Embryonic facial prominence (tissue), 1 donor: ENCODE measurements around the gene PDE8B.

Experiments used
- DNase-seq: peaks from one replicate; pipeline ENCODE4 v3.0.0-alpha.2; 2016; ENCODE audit errors: extremely low spot score

PDE8B gene

DNA sequence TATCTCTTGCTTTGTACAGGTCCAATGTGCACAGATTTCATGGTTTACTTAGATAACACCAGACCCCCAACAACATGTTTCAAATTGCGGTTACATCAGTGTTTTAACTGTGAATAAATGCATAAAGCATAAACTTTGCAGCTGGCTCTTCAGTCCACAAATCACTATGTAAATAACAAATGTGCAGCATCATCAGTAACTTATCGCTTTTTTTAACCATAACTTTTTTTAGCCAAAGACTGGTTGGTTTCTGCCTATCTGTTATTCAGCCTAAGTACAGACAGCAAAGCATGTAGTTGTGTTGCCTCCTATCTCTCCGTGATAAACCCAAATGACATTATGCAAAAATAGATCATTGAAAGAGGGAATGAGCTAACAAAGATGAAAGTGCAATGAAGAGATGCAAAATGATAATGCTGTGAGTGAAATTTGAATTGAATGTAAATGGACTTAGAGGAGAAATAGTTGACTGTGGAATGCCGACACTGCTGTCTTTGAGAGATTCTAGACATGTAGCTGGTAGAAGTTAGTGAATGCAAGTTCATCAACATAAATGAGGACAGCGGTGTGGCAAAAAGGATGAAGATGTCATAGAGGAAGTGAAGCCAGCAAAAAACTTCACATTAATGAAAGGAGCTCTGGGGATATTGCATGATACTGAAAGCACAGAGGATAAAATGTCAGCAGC is 108.8 kb downstream of the PDE8B start:
- no peak for DNase-seq

DNA sequence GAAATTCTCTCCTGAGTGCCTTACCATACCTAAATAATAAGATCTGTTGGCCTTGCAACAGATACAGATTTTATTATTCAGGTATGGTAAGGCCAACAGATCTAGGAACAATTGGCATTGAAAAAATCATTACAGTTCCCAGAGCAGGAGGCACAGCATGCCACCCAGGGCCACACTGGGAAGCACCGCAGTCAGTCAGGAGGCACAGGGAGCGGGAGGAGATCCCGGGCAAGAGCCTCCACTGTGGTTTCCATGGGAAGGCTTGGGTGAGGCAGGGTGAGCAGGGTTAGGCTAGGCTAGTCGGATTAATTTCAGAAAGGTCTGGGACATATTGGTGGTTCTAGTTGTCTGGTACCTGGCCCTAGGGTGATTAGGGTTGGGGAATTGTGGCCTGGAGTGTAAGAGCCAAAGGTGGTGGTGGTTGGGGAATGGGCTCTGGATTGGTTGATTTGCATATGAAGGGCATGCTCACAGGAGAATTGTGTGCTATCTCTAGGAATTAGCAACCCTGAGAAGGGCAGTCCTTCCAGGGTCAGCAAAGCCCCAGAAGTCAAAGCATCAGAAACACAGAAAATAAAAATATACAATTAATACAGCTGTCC is 111.4 kb downstream of the PDE8B start:
- no peak for DNase-seq

DNA sequence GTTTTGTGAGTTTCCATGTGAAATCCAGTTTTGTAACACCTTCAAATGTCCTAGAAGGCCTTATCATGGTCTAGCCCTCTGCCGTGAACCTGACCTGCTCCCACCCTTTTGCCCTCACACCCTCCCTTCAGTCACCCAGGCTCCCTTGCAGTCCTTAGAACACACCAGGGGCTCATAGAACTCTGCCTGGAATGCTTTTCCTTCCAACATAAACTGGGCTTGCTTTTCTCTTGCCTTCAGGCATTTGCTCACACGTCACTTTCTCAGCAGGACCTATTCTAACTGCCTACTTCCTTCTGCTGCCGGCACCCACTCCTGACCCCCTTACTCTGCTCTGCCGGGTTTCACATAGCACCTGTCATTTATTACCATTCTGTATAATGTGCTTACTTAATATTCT is 111.9 kb downstream of the PDE8B start:
- DNase-seq = no peak

DNA sequence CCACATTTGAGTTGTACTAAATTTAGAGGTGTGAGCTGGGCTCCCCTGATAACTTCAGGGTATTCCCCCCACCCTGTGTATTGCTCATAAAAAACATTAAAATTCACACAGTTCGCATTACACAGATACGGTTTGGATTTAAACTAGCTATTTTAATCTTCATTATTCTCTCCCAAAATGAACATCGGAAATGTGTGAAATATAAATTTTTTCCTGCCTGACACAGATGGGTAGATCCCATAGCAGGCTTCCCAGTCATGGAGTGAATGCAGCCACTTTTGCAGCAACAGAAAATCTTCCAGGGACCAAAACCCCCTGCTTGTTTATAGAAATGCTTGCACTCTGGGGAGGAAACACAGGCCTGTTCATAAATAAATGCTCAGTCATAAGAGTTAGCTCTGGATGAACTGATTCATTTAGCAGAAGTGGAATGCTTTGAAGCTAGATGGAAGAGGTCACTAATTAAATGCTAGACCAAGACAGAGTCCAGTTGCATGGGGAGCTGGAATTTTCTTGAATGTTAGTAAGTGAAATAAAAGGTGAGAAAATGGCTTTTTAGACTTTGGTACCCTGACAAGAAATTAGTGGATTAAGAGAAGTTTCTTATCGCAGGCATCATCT is 115.6 kb downstream of the PDE8B start:
- no peak for DNase-seq

DNA sequence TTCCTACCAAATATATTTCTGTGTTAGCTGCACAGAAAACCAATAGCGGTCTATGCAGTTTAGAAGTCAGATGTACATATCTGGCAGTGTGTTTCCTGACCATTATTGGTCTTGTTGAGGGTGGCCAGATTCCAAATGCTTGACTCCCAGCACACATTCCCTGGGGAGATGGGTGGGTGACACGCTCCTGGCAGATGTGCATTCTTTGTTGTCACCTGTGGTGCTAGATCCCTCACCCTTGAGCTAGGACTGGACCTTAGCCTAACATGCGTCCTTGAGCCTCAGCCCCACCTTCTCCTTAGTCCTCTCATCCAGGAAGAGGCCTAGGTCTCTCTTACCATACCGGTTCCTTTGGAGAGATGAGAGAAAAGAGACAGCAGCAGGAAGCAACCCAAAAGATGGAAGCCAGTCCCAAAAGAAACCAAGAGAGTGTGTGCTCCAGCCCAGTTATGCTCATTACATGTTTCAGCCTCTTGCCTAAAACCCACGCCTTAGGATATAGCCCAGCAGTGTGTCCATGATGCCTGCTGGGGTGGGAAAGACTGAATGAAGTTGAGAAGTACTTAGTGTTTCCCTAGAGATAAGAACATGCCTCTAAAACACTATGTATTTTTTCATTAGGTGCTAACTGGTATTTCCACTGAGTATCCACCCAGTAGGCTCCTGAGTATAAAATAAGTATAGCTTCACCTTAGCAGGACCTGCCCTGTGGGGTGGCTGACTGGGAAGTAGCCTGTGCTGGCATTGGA is 116.7 kb downstream of the PDE8B start:
- no peak for DNase-seq

DNA sequence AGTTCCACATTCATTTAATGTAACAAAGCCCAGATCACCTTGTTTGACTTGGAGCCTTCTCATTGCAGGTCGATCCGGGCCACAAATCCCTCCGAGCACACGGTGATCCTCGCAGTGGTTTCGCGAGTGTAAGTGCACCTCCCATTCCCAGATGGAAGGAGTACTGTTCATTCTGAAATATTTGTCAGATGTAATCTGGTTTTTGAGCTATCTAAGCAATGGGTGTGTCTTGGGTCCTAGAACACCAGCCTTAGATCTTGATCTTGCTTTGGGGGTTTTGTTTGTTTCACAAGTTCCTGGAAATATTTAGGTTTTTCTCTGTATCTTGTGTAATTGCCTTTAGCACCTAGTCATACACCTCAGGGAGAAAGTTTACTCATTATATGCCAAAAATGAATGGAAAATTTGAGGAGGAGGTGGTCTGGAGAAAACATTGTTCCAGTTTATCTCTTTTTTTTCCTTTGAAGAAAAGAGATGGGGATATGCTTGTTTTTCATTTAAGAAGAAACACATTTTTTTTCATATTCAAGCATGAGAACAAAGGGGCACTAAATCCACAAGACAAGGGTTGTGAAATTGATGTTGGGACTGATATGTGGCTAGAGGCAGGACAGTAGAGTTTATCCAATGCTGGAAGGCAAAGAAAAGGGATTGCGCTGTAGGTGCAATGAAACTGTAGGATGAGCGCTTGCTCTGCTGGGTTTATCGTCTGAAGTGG is 118.6 kb downstream of the PDE8B start:
- no peak for DNase-seq

DNA sequence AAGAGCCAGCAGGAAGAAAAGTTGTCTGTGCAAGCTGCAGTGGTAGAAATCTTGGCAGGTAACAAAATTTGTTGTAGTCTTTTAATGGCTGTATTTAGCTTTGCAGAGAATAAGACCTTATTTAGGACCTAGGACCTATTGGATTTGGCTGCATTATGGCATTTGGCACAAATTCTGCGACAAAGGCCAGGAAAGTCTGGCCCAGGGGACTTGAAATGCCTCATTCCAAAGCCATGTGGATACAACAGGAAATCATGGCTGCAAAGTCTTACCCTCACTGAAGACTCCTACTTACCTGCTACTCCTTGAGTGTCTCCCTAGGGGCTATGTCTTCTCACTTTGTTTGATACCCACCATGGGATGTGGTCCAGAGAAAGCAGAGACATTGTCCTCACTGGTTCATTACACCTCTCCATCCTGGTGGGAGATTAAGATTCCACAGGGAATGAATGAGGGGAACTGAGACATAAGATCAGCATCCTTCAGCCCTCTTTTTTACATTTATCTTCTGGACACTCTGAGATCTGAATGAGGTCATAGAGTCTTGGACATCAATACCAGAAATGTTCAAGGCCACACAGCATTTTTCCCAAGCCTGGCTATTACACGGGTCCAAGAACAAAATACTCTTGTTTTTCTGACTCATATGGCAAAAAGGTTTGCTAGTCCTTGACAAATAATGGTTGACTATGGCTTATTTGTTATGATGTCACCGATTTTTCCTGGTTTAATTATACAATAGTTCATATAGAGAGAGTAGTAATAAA is 119.4 kb downstream of the PDE8B start:
- no peak for DNase-seq

DNA sequence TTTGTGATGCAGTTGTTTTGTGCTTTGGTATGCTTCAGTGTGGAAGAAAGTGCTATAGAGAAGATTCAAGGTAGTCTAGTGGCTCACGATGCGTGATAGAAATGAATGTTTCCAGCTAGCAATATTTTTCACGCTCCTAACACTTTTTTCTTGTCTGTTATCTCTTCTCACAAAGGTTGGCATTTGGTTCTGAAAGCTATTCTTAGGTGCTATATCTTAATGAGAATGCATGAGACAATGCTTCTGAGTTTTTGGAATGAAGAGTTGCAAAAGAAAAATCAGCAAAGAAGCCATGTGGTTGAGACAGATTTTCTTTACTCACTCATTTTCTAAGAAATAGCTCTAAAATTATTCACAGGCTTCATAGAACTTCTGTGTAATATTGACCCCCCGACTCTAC is 122.6 kb downstream of the PDE8B start:
- no peak for DNase-seq

DNA sequence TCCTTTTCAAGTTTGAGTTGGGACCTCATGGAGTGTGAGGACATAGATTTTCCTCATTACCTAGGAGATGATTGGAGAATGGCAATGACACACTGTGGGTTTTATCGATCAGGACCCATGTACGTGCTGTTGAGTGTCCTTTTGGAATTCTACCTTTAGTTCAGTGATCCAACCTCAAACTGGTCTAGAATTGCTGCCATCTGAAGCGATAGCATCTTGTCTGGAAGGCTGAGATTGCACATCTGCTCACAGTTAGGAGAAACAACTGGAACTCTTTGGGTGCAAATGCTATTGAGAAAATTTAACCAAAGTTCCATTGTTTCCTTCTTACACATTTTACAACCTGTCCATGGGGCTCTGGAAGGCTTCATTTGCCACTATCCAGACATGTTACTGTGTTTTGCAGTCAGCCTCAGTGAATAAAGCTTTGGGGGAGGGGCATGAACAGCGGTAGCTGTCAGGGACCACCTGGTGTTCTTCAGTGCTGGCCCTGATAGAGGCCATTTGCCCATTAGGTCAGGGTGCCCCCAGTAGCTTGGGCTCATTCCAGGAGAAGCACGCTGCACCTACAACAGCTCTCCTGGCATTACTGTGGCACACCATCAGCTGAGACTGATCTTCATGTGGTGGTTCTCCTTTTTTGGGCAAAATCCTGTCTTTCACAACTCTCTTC is 123.1 kb downstream of the PDE8B start:
- no peak for DNase-seq

DNA sequence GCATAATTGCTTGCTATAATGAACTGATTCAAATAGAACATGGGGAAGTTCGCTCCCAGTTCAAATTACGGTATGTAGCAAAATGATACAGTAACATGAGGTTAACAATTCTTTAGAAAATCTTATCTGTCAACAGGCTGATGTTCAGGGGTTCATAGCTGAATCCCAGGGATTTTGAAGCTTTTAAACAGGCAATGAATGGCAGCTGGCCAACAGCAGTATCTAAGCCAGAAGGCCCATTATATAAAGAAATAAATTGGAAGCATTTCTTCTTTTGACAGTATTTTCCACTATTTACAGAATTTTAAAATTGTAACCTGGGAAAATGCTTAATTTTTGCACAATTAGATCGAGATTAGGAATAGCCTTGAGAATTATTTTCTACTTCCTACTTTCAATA is 126.8 kb downstream of the PDE8B start:
- DNase-seq = no peak

DNA sequence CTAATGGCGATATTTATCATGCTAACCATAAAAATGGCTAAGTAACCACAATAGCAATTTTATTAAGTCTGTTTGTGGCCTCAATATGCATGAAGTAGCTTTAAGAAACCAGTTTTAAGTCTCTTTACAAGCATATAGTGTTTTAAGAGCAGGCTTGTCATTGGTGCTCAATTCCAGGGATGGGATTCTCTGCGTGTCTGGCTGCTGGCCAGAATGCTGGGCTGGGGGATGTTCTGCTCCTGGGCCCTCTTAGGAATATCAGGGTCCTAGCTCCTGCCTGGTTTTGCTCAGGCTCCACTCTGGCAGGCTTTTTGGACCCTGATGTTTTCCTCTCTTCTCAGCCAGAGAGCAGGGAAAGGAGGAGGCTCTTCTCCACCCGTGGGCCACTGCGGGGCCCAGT is 127.2 kb downstream of the PDE8B start:
- peak; percentile 36 for DNase-seq

DNA sequence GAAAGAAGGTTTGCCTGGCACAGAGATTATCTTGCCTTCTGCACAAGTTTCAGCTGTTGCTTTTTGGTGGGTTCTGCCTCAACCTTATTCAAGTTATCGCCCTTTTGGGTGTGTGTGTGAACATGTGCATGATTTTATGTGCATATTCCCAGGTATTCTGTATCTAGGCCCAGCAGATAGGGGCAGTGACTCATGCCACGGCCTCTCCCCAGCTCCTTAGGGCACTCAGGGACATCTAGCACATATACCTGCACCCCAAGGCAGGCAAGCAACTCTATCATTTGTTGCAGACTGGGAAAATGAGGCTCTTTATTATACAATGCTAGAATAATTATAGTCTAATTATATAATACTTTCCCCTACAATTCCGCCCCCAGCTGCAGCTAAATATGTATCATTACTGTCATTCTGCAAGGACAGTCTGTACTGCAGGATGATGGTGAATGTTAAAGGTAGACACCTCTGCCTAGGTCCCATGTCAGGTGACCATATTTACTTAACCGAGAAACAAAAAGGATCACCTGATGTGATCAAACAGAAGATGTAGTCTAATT is 128.9 kb downstream of the PDE8B start:
- DNase-seq = no peak

DNA sequence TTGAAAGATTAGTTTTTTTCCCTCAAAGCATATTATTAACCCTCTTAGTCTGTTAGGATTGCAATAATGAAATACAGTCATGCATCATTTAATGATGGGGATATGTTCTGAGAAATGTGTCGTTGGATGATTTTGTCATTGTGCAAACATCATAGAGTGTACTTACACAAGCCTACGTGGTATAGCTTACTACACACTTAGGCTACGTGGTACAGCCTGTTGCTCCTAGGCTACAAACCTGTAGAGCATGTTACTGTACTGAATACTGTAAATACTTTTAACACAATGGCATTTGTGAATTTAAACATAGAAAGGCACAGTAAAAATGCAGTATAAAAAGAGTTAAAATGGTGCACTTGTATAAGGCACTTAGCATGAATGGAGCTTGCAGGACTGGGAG is 132.7 kb downstream of the PDE8B start:
- no peak for DNase-seq

DNA sequence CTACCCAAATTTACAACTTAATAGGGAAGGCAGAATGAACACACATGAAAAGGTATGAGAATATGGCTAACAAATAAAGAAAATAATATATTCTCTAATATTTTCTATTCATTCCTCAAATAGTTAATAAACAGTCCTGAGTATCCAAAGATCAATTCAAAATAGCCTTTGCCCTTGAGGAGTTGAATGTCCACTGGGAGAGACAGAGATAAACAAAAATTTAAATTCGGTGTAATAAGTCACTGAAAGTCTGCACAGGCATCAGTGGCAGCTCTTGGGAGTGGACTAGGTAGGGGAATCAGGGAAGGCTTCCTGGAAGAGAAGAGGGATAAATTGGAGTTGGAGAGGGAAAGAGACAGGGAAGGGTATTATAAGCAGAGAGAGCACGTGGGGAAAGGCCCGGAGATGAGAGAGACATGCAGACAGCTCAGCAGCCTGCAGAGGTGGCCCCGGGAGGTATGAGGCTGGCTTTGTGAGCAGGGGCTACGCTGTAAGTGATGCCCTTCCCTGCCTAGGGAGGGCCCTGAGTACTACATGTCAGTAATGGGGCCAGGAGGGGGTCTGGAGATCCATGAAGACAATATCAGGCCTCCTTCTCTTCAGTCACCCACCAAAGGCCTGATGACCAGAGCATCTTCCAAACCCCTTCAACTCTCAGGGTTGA is 137.1 kb downstream of the PDE8B start:
- DNase-seq = no peak

DNA sequence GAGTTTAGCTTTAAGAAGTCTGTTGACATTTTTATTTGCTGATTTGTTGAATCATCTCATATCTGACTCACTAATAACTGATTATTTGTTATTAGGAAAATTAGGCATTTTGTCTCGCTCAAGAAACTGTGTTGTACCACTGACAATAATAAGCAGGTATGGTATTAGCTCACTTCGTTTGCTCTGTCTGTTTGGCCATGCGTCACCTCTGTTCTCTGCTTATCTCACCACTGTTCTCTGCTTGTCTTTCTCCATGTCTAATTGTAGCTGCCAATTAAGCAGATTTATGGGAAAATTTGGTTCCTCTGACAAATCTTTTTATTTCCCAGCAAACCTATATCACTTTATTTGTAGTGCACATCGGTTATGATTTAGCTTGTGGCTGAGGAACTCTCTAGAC is 142.8 kb downstream of the PDE8B start:
- DNase-seq = no peak

DNA sequence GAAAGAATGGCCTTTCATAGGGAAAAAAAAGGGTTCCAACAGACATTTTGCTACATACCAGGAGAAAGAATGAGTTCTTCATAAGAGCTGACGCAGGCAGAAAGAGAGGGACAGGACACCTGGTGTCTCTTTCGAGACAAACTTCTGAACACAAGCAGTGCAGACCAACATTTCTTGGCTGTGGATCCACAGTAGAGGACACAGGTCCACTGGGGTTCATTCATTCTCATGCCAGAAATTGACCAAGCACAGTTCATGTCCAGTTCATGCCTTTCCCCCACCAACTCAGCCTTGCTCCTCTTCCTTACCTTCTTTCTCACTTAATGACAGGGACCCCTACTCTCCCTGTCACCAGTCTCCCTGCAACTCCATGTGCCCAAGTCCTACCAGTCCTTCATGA is 144.0 kb downstream of the PDE8B start:
- no peak for DNase-seq

DNA sequence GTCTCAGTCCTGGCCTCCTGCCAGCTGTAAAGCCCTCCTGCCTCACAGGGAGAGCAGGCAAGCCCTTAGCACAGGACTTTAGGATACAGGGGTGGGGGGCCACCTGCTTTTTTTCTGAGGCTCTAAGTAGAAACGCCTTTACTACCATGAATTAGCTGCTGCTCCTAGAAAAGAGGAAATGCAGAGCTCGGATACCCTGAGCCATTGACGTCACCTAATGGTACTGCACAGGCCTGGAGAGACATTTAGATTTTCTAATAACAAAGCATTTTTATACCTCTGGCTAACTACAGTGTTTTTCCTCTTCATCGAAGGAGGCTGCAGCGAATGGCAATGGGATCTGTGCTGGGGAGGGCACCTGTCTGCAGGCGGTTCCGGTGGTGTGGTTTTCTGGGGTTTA is 144.6 kb downstream of the PDE8B start:
- no peak for DNase-seq

DNA sequence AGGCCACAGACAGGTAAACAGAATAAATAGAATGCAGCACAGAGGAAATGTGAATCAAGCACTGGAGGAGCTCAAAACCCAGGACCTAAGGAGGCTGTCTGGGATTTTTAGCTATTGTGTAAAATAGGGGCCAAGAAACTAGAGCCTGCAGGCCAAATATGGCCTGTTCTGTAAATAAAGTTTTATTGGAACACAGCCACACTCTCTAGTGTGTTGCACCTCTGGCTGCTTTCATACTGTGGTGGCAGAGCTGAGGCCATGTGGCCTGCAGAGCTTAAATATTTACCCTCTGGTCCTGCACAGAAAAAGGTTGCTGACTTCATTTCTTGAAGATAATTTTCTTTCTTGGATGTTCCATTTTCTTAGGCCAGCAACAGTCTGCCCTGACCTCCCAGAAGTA is 145.3 kb downstream of the PDE8B start:
- DNase-seq = no peak

DNA sequence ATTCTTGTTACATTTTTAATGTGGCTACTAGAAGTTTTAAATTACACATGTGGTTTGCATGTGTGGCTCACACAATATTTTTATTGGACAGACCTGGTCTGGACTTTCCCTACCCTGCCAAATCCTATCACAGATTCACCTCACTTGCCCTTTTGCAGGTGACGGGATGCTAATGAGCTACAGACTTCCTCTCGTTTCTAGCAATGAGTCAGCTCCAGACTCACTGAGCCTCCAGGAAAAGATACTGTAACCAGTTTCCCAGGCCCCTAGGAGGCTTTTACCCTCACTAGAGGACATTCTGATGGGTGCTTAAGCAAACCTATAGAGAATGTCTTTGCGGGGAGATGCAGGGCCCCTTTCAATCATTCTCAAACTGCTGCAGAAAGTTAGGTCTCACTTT is 146.3 kb downstream of the PDE8B start:
- no peak for DNase-seq
